NB4 (cell line): ENCODE data around the gene ASB16.
"Not testable (repeated sequence)": the region's sequence is repeated elsewhere in the genome, so short reads cannot be mapped to it uniquely, and the experiment has no call there.

Experiments
- DNase-seq: peaks from one replicate; pipeline ENCODE4 v3.0.0; 2010; ENCODE audit warnings: low read depth
- H3K4me3 ChIP-seq: one replicate; pipeline ENCODE4 v1.5.1; 2011; ENCODE audit warnings: mild to moderate bottlenecking, low read depth, low read length, moderate library complexity
- CTCF ChIP-seq: IDR thresholded peaks from one replicate; pipeline ENCODE4 v1.5.1; 2012; ENCODE audit warnings: low read depth, low read length
- MAX ChIP-seq: IDR thresholded peaks from 2 replicates; pipeline ENCODE4 v1.6.1; 2011; ENCODE audit warnings: low read depth, low read length
- MYC ChIP-seq: IDR thresholded peaks from 2 replicates; pipeline ENCODE4 v1.6.1; 2011; ENCODE audit warnings: low read depth, low read length
- POLR2A ChIP-seq: IDR thresholded peaks from 2 replicates; pipeline ENCODE4 v1.6.1; 2011; ENCODE audit warnings: mild to moderate bottlenecking; ENCODE audit not compliant: insufficient read length; ENCODE audit errors: extremely low read depth

Gene ASB16

GRCh38 chr17:44134752-44135568, 35.5 kb upstream of the ASB16 start:
- peak; percentile 45 for DNase-seq
- H3K4me3 ChIP-seq, result no peak overlapping the region
- TF ChIP-seq CTCF (no peak), MYC (no peak), MAX (no peak), POLR2A (no peak)

DNA sequence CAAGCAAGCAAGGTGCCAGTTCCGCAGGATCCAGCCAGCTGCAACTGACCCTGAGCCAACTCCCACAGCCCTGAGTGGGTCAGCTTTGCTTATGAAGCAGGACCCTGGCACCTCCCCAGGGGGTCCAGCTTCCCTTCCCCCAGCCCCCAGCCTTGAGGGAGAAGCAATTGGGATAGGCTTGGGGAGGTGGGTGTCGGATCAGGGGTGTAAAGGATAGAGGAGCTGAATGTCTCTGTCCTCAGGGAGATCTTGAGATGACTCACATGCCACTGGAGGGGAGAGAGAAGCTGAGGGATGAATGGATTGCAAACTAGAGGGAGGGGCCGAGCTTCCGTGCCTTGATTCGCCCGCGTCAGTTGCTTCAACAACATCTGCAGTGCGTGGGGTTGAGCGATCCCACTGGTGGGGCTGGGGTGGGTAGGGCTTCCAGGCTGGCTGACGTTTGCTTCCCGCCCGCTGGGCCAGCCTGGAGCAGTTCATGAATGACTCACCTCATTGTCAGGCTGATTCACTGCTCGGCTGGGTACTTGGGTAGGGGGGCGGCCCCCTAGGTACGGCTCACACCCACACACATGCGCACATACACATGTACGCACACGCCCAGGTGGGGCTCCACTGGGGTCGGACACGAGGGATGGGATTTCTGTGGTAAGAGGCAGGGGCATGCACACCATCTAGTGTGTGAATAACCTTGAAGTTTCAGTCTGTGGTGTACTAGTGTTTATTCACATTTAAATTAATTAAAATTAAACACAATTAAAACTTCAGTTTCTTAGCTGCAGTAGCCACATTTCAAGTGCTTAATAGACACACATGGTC, 32.4 kb upstream of the ASB16 start:
- peak; percentile 13 for TF ChIP-seq POLR2A
- TF ChIP-seq MAX, result peak; percentile 80
- peak; percentile 81 for TF ChIP-seq MYC
- TF ChIP-seq CTCF, result no peak
- DNase-seq, result peak; percentile 94
- H3K4me3 ChIP-seq, result peak overlapping the region; percentile 32

DNA sequence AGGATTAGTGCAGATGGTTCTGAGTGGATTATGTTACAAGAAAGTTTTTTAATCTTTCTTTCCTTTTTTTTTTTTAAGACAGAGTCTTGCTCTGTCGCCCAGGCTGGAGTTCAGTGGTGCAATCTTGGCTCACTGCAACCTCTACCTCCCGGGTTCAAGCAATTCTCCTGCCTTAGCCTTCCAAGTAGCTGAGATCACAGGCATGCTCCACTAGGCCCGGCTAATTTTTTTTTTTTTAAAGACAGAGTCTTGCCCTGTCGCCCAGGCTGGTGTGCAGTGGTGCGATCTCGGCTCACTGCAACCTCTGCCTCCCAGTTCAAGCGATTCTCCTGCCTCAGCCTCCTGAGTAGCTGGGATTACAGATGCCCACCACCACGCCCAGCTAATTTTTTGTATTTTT, 26.6 kb upstream of the ASB16 start:
- not testable (repeated sequence) for DNase-seq, H3K4me3 ChIP-seq

DNA sequence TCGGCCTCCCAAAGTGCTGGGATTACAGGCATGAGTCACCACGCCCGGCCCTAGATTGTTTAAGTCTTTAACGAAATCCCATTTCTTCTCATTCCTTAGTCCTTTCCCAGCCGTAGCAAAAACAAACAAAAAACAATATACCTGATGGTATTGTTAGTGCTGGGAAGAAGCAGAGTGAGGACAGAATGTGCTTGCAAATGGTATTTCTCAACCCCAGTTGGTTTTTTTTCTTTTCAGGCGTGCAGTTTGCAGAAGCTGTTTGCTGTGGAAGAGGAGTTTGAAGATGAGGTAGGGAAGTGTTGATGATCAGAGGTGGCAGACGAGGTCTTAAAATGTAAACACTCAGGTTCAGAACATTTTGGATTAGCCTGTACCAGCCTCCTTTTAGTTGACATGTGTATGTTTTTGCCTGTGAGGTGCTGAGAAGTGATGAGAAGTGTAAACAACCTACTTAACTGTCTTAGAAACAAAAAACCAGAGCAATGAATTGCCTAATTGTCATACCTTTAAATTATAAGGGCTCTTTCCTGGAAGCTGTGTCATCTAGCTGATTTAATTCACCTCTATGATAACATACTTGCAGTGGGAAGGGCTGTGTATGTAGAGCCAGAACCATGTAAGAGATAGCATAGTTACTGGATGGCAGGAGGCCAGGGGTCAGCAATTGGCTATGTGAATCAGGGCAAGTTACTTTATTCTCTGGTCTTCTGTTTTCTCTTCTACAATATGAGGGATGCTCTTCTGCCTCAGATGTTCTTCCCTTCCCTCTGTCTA, 25.4 kb upstream of the ASB16 start:
- no peak for DNase-seq
- H3K4me3 ChIP-seq, result no peak overlapping the region
- TF ChIP-seq MYC (no peak), CTCF (no peak), MAX (no peak), POLR2A (no peak)

GRCh38 chr17:44146375-44147346, 23.8 kb upstream of the ASB16 start:
- DNase-seq, result no peak
- H3K4me3 ChIP-seq, result no peak overlapping the region
- TF ChIP-seq MAX (no peak), MYC (no peak), POLR2A (no peak), CTCF (no peak)
